Mesendoderm (in vitro differentiated cells): Measurements from ENCODE around the gene ANXA2R.

Experiments used
- DNase-seq: peaks from one replicate; pipeline ENCODE4 v3.0.0; 2013
- H2AK5ac ChIP-seq: 2 replicates; pipeline ENCODE4 v1.6.1; 2013; ENCODE audit warnings: low read length, inconsistent platforms
- H2BK120ac ChIP-seq: 2 replicates; pipeline ENCODE4 v1.6.1; 2013; ENCODE audit warnings: low read depth, mild to moderate bottlenecking, low read length, moderate library complexity, mixed read lengths
- H2BK15ac ChIP-seq: replicated peaks from 2 replicates; pipeline ENCODE4 v1.6.1; 2013; ENCODE audit warnings: low read depth, mild to moderate bottlenecking, moderate library complexity
- H2BK5ac ChIP-seq: 2 replicates; pipeline ENCODE4 v1.6.1; 2013; ENCODE audit warnings: low read length, inconsistent platforms
- H3K18ac ChIP-seq: 2 replicates; pipeline ENCODE4 v1.6.1; 2013; ENCODE audit warnings: mild to moderate bottlenecking, low read length, mixed read lengths
- H3K23ac ChIP-seq: one replicate; pipeline ENCODE4 v1.6.1; 2013; ENCODE audit warnings: low read length
- H3K27ac ChIP-seq: 2 replicates; pipeline ENCODE4 v1.5.1; 2013; ENCODE audit warnings: low read depth, mild to moderate bottlenecking, inconsistent platforms, low read length, moderate library complexity
- H3K27me3 ChIP-seq: 2 replicates; pipeline ENCODE4 v1.6.1; 2013; ENCODE audit warnings: low read length, control low read depth, mild to moderate bottlenecking, inconsistent platforms; ENCODE audit not compliant: insufficient read depth, poor library complexity
- H3K36me3 ChIP-seq: 2 replicates; pipeline ENCODE4 v1.6.1; 2013; ENCODE audit warnings: low read length, inconsistent platforms; ENCODE audit not compliant: control insufficient read depth, insufficient read depth
- H3K4ac ChIP-seq: one replicate; pipeline ENCODE4 v1.6.1; 2013; ENCODE audit warnings: low read depth, mild to moderate bottlenecking, low read length, moderate library complexity
- H3K4me1 ChIP-seq: 2 replicates; pipeline ENCODE4 v1.6.1; 2013; ENCODE audit warnings: low read depth, low read length, inconsistent platforms; ENCODE audit not compliant: control insufficient read depth
- H3K4me2 ChIP-seq: 2 replicates; pipeline ENCODE4 v1.6.1; 2013; ENCODE audit warnings: low read length
- H3K4me3 ChIP-seq: 2 replicates; pipeline ENCODE4 v1.5.1; 2013; ENCODE audit warnings: mild to moderate bottlenecking, low read length
- H3K56ac ChIP-seq: one replicate; pipeline ENCODE4 v1.6.1; 2013; ENCODE audit warnings: low read length
- H3K79me1 ChIP-seq: 2 replicates; pipeline ENCODE4 v1.6.1; 2013; ENCODE audit warnings: low read length, inconsistent platforms
- H3K79me2 ChIP-seq: 2 replicates; pipeline ENCODE4 v1.6.1; 2013; ENCODE audit warnings: mild to moderate bottlenecking, low read length; ENCODE audit not compliant: control insufficient read depth, insufficient read depth
- H3K9ac ChIP-seq: 2 replicates; pipeline ENCODE4 v1.6.1; 2013; ENCODE audit warnings: low read length, inconsistent platforms
- H4K5ac ChIP-seq: one replicate; pipeline ENCODE4 v1.6.1; 2013; ENCODE audit warnings: low read length
- H4K8ac ChIP-seq: one replicate; pipeline ENCODE4 v1.6.1; 2013; ENCODE audit warnings: low read depth, mild to moderate bottlenecking, control low read depth, low read length, moderate library complexity
- WGBS: extraction: QIAGEN DNeasy Blood & Tissue Kit; methylation state at CpG from one replicate; pipeline ENCODE4 v1.1.7; 2013; ENCODE audit warnings: low lambda C conversion rate, missing lambda C conversion rate; ENCODE audit not compliant: insufficient coverage; ENCODE audit errors: extremely low coverage; 5-methylcytosine and 5-hydroxymethylcytosine counted together

ANXA2R gene

GRCh38 chr5:43042626-43043399 lies 2.7 kb upstream of the ANXA2R start:
- no peak overlapping the region for H4K8ac ChIP-seq
- H2AK5ac ChIP-seq = no peak overlapping the region
- peak overlapping the region; percentile 80 for H3K4me2 ChIP-seq
- H3K27me3 ChIP-seq = peaks cover 2% of the 10 kb centered on the region
- H2BK120ac ChIP-seq = no peak overlapping the region
- H2BK5ac ChIP-seq = no peak overlapping the region
- WGBS = no CpG with 5 or more reads among the region's 58 CpGs
- H4K5ac ChIP-seq = no peak overlapping the region
- no peak overlapping the region for H3K27ac ChIP-seq
- H3K79me2 ChIP-seq = no peaks in the 10 kb centered on the region
- no peak overlapping the region for H3K4ac ChIP-seq
- peak; percentile 72 for DNase-seq
- H3K79me1 ChIP-seq = no peaks in the 10 kb centered on the region
- no peaks in the 10 kb centered on the region for H3K36me3 ChIP-seq
- H3K4me3 ChIP-seq = peak overlapping the region; percentile 33
- H3K18ac ChIP-seq = peak overlapping the region; percentile 69
- peak overlapping the region; percentile 82 for H3K56ac ChIP-seq
- H2BK15ac ChIP-seq = no peak overlapping the region
- H3K9ac ChIP-seq = peak overlapping the region; percentile 61
- H3K4me1 ChIP-seq = peaks cover 5% of the 10 kb centered on the region
- H3K23ac ChIP-seq = no peak overlapping the region

DNA sequence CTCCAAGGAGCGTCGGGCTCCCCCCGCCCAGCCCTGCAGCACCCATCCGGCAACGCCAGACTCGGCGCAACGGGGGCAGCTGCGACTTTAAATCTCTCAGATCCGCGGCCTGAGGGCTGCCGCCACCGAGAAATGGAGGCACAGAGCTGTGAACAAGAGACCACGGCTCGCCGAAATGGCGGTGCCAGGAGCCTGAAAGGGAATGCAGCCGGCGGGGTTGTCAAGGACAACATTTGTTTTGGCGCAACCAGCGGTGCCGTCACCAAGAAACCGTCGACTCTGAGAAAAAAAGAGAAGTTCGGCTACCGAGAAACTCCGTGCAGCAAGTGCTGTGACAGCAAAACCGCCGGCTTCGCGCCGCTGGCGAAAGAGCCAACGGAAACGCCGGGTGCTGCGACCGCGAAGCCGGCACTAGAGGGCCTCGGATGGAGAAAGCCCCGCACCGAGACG lies 2.1 kb upstream of the ANXA2R start:
- peak overlapping the region; percentile 69 for H3K18ac ChIP-seq
- H4K5ac ChIP-seq = no peak overlapping the region
- H3K4me2 ChIP-seq = peak overlapping the region; percentile 80
- H3K4ac ChIP-seq = no peak overlapping the region
- H2BK5ac ChIP-seq = no peak overlapping the region
- WGBS = no CpG with 5 or more reads among the region's 44 CpGs
- peak overlapping the region; percentile 10 for H3K4me3 ChIP-seq
- peaks cover 2% of the 10 kb centered on the region for H3K27me3 ChIP-seq
- peak overlapping the region; percentile 29 for H2BK120ac ChIP-seq
- peak overlapping the region; percentile 1 for H3K27ac ChIP-seq
- no peaks in the 10 kb centered on the region for H3K79me2 ChIP-seq
- H3K56ac ChIP-seq = peak overlapping the region; percentile 82
- peak overlapping the region; percentile 61 for H3K9ac ChIP-seq
- no peaks in the 10 kb centered on the region for H3K79me1 ChIP-seq
- H3K36me3 ChIP-seq = no peaks in the 10 kb centered on the region
- no peak overlapping the region for H4K8ac ChIP-seq
- H2AK5ac ChIP-seq = no peak overlapping the region
- peak; percentile 90 for DNase-seq
- no peak overlapping the region for H3K23ac ChIP-seq
- peaks cover 5% of the 10 kb centered on the region for H3K4me1 ChIP-seq
- no peak overlapping the region for H2BK15ac ChIP-seq

DNA sequence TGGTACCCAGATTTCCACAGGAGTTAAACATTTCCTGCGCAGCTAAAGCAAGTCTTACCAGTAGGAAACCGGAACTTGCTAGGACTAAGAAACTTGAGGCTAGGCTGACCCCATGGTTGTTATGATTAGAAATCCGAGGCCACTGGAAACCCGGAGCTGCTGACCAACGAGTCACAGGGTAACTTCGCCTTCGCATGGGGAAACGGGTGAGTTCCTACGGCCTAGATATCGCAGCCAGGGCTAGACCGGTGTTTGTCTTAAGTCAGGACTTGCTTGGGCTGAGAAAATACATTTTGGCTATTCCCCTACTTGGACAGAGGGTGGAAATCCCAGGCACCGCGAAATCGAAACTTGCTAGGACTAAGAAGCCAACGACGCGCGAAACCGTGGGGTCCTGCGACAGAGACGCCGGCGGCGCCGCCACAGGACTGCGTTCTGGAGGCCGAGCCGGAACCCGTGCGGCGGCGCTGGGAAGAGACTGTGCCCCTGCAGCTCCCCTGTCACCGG lies 1.6 kb upstream of the ANXA2R start:
- H2AK5ac ChIP-seq = no peak overlapping the region
- DNase-seq = peak; percentile 79
- peak overlapping the region; percentile 17 for H3K4me3 ChIP-seq
- H3K56ac ChIP-seq = peak overlapping the region; percentile 82
- no CpG with 5 or more reads among the region's 33 CpGs for WGBS
- peaks cover 5% of the 10 kb centered on the region for H3K4me1 ChIP-seq
- H2BK120ac ChIP-seq = peak overlapping the region; percentile 29
- no peak overlapping the region for H2BK15ac ChIP-seq
- H3K79me1 ChIP-seq = no peaks in the 10 kb centered on the region
- H3K27ac ChIP-seq = peak overlapping the region; percentile 1
- no peaks in the 10 kb centered on the region for H3K79me2 ChIP-seq
- peak overlapping the region; percentile 80 for H3K4me2 ChIP-seq
- no peak overlapping the region for H3K4ac ChIP-seq
- peak overlapping the region; percentile 69 for H3K18ac ChIP-seq
- no peak overlapping the region for H4K5ac ChIP-seq
- H2BK5ac ChIP-seq = no peak overlapping the region
- no peak overlapping the region for H3K23ac ChIP-seq
- peaks cover 2% of the 10 kb centered on the region for H3K27me3 ChIP-seq
- H3K9ac ChIP-seq = peak overlapping the region; percentile 61
- H4K8ac ChIP-seq = no peak overlapping the region
- no peaks in the 10 kb centered on the region for H3K36me3 ChIP-seq

DNA sequence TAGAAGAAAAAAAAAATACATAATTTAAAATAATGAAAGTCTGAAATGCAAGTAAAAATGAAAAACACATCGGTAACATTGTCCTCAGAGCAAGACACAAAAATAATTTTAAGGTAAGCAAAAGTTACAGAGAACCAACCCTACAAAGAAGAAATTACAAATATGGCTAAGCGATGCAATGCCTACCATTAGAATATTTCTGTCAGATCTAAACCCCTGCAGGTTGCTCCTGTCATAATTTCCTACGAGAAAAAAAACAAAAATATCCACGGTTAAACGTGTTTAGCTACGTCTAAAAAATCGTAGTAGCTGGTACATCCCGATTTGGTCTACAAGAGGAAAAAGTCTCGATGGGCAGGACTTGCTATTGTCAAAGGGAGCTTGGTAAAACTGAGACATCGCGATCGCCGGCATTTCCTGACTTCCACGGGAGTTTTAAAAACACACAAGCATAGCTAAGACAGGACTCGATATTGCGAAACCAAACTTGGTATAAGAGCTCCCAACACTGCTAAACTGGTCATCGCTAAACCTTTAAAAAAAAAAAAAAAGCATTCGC lies 1.1 kb upstream of the ANXA2R start:
- peaks cover 2% of the 10 kb centered on the region for H3K27me3 ChIP-seq
- DNase-seq = no peak
- peaks cover 5% of the 10 kb centered on the region for H3K4me1 ChIP-seq
- H2BK120ac ChIP-seq = no peak overlapping the region
- no peak overlapping the region for H3K27ac ChIP-seq
- no peak overlapping the region for H2AK5ac ChIP-seq
- H3K23ac ChIP-seq = no peak overlapping the region
- peak overlapping the region; percentile 80 for H3K4me2 ChIP-seq
- H3K56ac ChIP-seq = peak overlapping the region; percentile 49
- no peak overlapping the region for H4K8ac ChIP-seq
- H3K9ac ChIP-seq = peak overlapping the region; percentile 61
- peak overlapping the region; percentile 56 for H3K18ac ChIP-seq
- H4K5ac ChIP-seq = no peak overlapping the region
- H3K4ac ChIP-seq = no peak overlapping the region
- H3K79me1 ChIP-seq = no peaks in the 10 kb centered on the region
- no peaks in the 10 kb centered on the region for H3K79me2 ChIP-seq
- no peak overlapping the region for H3K4me3 ChIP-seq
- no peak overlapping the region for H2BK5ac ChIP-seq
- H2BK15ac ChIP-seq = no peak overlapping the region
- no peaks in the 10 kb centered on the region for H3K36me3 ChIP-seq
- WGBS = no CpG with 5 or more reads among the region's 18 CpGs

DNA sequence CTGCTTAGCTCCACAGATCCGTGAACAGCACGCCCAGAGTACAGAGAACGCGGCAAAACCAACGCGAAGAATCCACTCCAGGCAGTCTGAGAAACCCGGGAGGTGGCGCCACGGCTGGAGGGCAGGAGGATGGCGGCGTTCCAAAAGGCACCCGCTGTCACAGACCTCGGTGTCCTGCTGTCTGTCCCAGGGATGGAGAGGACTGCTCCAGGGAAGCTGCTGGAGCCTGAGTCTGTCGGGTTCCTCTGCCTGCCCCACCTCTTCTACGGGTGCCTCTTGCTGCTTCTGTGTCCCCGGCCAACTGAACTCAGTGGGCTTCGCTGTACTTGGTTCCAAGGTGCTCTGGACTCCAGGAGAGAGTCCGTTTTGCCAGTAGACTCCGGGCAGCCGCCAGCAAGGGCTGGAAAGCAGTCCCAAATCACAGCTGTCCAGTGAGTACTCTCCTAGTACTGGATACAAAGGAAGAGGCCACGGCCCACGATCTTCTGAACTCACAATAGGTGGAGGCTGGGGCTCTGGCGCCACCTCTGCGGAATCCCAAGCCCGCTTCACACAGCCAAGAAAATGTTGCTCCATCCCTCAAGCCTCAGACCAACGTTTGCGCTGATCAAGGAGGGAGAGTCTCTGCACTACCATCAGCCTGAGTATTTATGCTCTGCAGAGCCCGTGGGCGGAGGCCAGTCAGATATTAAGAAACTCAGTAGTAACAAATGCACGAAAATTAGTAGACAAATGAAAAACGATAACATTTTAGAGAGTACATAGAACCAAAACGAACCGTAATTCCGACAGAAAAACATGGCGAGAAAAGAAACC lies 440 bp downstream of the ANXA2R start:
- H3K79me1 ChIP-seq = no peaks in the 10 kb centered on the region
- H3K27ac ChIP-seq = peak overlapping the region; percentile 75
- H3K9ac ChIP-seq = peak overlapping the region; percentile 62
- no peak overlapping the region for H3K4me3 ChIP-seq
- no peak overlapping the region for H3K23ac ChIP-seq
- H3K56ac ChIP-seq = peak overlapping the region; percentile 78
- H4K8ac ChIP-seq = no peak overlapping the region
- peak overlapping the region; percentile 91 for H3K18ac ChIP-seq
- H3K36me3 ChIP-seq = no peaks in the 10 kb centered on the region
- no peak overlapping the region for H2BK15ac ChIP-seq
- no peak overlapping the region for H2AK5ac ChIP-seq
- H3K4me1 ChIP-seq = peaks cover 7% of the 10 kb centered on the region
- no peak overlapping the region for H2BK120ac ChIP-seq
- H4K5ac ChIP-seq = no peak overlapping the region
- H3K4ac ChIP-seq = peak overlapping the region; percentile 93
- H3K27me3 ChIP-seq = peaks cover 2% of the 10 kb centered on the region
- H3K79me2 ChIP-seq = no peaks in the 10 kb centered on the region
- no CpG with 5 or more reads among the region's 35 CpGs for WGBS
- H3K4me2 ChIP-seq = peak overlapping the region; percentile 53
- DNase-seq = peak; percentile 87
- H2BK5ac ChIP-seq = peak overlapping the region; percentile 64
